Testis (tissue), 3 donors: Measurements from ENCODE around the gene GSC2. TPM values are rescaled to one million over a fixed set of nuclear protein-coding genes. Genes with fewer than 3 reads are reported as not detected.

Source experiments
- DNase-seq: peaks from one replicate; pipeline ENCODE4 v3.0.0-alpha.2; 2019
- H3K27ac ChIP-seq, 2 donors: fragments of 200-600 bp; sonication (generic); one replicate each; pipeline ENCODE4 v1.5.1; 2019
- H3K27me3 ChIP-seq: fragments of 200-600 bp; sonication (generic); one replicate; pipeline ENCODE4 v1.5.1; 2019
- H3K36me3 ChIP-seq: fragments of 200-600 bp; sonication (generic); one replicate; pipeline ENCODE4 v1.5.1; 2017; ENCODE audit warnings: low read depth; ENCODE audit errors: missing control alignments
- H3K4me1 ChIP-seq: fragments of 200-600 bp; sonication (generic); one replicate; pipeline ENCODE4 v1.5.1; 2019
- H3K4me3 ChIP-seq, 2 donors: fragments of 200-600 bp; sonication (generic); one replicate each; pipeline ENCODE4 v1.5.1; 2017 to 2019
- H3K9me3 ChIP-seq: fragments of 200-600 bp; sonication (generic); one replicate; pipeline ENCODE4 v1.5.1; 2017
- POLR2A ChIP-seq: fragments of 450-650 bp; IDR thresholded peaks from one replicate; pipeline ENCODE4 v1.6.1; 2017; ENCODE audit warnings: antibody characterized with exemption, mild to moderate bottlenecking, moderate library complexity
- WGBS, 2 donors: methylation state at CpG; one replicate each; pipeline ENCODE4 v1.1.5; 2018; 5-methylcytosine and 5-hydroxymethylcytosine counted together
- intact Hi-C: fragments of 100-400 bp; cut with DNase I; formaldehyde crosslinking; loops from one replicate; pipeline ENCODE4 v1.15.1; 2023; ENCODE audit warnings: low total_unique reads
- polyA plus RNA-seq: library from polyadenylated mRNA; stranded (reverse); fragments of 350-450 nt; fragmentation: Illumina TruSeq; extraction: RNeasy Lipid Tissue Mini Kit (QIAGEN cat#74804); gene quantifications from one replicate; pipeline ENCODE4 v1.2.3, GENCODE V29; 2014; ENCODE audit warnings: low read depth, low replicate concordance; ENCODE audit not compliant: insufficient read depth
- total RNA-seq, 2 donors: library from RNA; depleted of rRNA; stranded (reverse); fragments of >200 nt; gene quantifications; one replicate each; pipeline ENCODE4 v1.2.3, GENCODE V29; 2016
- TF ChIP-seq, protein P1 (sequence below), 3 experiments: fragments of 450-650 bp in 2 of 3; fragments of 200-600 bp in 1 of 3; sonication (generic) in 1 of 3; IDR thresholded peaks; one replicate each; pipeline ENCODE4 v1.5.1; 2016 to 2019; ENCODE audit warnings: antibody characterized with exemption in 3 of 3, mild to moderate bottlenecking in 2 of 3, moderate library complexity in 1 of 3

The GSC2 gene
- total and polyA plus RNA-seq, 3 donors from 2014 or later, result 2.3 to 16.0 (median 15.3) TPM

DNA sequence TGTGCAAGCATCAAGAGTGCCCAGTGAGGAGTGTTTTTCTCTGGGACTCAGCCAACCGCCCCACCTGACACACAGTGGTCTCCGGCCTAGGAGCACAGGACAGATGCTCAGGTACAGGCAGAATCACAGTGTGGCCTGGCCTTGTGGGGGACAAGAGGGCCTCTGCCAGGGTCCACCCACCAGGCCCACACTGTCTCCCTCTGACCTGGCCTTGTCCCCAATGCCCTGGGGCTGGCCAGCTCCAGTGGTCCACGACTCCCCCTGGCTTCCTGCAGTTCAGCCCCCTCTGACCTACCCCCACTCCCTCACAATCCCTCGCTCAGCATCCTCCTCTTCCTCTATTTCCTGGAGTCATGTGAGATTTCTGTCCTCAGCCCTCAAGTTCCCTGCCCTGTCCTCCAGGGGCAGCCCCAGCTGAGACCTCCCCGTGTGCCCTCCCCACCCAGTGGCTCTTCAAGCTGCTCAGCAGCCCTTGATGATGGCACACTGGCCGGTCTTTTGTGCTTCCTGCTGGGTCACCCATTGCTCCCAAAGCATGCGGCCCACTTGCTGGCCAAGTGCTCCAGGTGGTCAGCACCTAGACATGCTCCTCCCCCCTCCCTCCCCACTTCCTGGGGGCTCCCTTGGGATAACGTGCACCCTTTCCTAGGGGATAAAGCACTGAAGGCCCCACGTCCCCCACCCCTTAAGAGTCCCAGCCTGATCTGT is 17.2 kb downstream of the GSC2 start:
- Histone ChIP-seq H3K9me3 (no peaks in the 10 kb centered on the region), H3K4me3 (no peak overlapping the region), H3K4me1 (peaks cover 5% of the 10 kb centered on the region), H3K27me3 (no peaks in the 10 kb centered on the region), H3K36me3 (no peaks in the 10 kb centered on the region), H3K27ac (no peak overlapping the region)
- intact Hi-C loops, result loop anchor here (10.0 kb wide), 1 partner anchor 502 kb away; no protein-coding TSS in a partner anchor
- 92 to 96% methylated on average over 6 to 9 of the region's 9 CpGs for WGBS, 2 donors
- DNase-seq, result no peak
- TF ChIP-seq POLR2A, result no peak
- TF ChIP-seq, protein P1, sequence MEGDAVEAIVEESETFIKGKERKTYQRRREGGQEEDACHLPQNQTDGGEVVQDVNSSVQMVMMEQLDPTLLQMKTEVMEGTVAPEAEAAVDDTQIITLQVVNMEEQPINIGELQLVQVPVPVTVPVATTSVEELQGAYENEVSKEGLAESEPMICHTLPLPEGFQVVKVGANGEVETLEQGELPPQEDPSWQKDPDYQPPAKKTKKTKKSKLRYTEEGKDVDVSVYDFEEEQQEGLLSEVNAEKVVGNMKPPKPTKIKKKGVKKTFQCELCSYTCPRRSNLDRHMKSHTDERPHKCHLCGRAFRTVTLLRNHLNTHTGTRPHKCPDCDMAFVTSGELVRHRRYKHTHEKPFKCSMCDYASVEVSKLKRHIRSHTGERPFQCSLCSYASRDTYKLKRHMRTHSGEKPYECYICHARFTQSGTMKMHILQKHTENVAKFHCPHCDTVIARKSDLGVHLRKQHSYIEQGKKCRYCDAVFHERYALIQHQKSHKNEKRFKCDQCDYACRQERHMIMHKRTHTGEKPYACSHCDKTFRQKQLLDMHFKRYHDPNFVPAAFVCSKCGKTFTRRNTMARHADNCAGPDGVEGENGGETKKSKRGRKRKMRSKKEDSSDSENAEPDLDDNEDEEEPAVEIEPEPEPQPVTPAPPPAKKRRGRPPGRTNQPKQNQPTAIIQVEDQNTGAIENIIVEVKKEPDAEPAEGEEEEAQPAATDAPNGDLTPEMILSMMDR (IDR thresholded peaks at IDR 0.05), result no peak

DNA sequence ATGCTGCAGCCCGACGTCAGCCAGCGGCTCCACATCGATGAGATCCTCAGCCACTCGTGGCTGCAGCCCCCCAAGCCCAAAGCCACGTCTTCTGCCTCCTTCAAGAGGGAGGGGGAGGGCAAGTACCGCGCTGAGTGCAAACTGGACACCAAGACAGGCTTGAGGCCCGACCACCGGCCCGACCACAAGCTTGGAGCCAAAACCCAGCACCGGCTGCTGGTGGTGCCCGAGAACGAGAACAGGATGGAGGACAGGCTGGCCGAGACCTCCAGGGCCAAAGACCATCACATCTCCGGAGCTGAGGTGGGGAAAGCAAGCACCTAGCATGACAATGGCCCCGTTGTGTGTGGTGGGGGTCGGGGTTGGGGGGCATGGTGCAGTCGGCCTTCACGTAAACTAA is 17.9 kb downstream of the GSC2 start:
- H3K36me3 ChIP-seq, result no peaks in the 10 kb centered on the region
- intact Hi-C loops, result loop anchor here (10.0 kb wide), 1 partner anchor 503 kb away; no protein-coding TSS in a partner anchor
- TF ChIP-seq POLR2A, result no peak
- TF ChIP-seq, protein P1 (IDR thresholded peaks at IDR 0.05), result no peak
- H3K4me1 ChIP-seq, result peaks cover 5% of the 10 kb centered on the region
- DNase-seq, result no peak
- no peaks in the 10 kb centered on the region for H3K27me3 ChIP-seq
- H3K9me3 ChIP-seq, result no peaks in the 10 kb centered on the region
- no peak overlapping the region for H3K27ac ChIP-seq
- 91 to 95% methylated on average over 11 to 20 of the region's 20 CpGs for WGBS, 2 donors
- H3K4me3 ChIP-seq, result no peak overlapping the region

DNA sequence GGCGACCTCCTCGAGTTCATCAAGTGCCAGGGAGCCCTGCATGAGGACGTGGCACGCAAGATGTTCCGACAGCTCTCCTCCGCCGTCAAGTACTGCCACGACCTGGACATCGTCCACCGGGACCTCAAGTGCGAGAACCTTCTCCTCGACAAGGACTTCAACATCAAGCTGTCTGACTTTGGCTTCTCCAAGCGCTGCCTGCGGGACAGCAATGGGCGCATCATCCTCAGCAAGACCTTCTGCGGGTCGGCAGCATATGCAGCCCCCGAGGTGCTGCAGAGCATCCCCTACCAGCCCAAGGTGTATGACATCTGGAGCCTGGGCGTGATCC is 18.4 kb downstream of the GSC2 start:
- no peaks in the 10 kb centered on the region for H3K9me3 ChIP-seq
- 95 to 96% methylated on average over 15 to 19 of the region's 19 CpGs for WGBS, 2 donors
- peaks cover 5% of the 10 kb centered on the region for H3K4me1 ChIP-seq
- no peak overlapping the region for H3K4me3 ChIP-seq
- H3K27ac ChIP-seq, result no peak overlapping the region
- H3K27me3 ChIP-seq, result no peaks in the 10 kb centered on the region
- DNase-seq, result no peak
- intact Hi-C loops, result loop anchor here (10.0 kb wide), 1 partner anchor 503 kb away; no protein-coding TSS in a partner anchor
- TF ChIP-seq, protein P1 (IDR thresholded peaks at IDR 0.05), result no peak
- TF ChIP-seq POLR2A, result no peak
- no peaks in the 10 kb centered on the region for H3K36me3 ChIP-seq

DNA sequence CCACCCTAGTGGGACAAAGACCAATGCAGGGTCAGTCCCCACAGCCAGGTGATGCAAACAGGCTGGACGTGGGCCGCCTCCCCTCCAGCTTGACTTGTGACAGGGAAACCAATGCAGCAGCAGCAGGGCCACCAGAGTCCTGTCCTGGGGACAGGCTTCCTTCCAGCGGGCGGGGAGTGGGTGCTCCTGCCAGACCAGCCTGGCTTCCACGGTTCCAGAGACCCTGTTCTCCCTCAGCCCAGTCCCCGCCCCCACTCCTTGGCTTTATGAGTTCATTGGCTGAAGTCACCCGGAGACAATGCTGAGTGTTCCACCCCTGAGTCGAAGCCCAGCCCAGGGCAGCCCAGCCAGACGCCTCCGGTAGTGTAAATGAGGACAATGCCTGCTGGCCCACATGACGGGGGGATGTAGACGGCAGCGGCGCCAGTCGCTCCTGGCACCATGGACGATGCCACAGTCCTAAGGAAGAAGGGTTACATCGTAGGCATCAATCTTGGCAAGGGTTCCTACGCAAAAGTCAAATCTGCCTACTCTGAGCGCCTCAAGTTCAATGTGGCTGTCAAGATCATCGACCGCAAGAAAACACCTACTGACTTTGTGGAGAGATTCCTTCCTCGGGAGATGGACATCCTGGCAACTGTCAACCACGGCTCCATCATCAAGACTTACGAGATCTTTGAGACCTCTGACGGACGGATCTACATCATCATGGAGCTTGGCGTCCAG is 19.0 kb downstream of the GSC2 start, which contains the start of gene TSSK2:
Gene TSSK2 (plus strand): TSS at position 350 of the 726 bp plus-strand sequence. CDS start 92 bp downstream, at position 442.
- 88 to 97% methylated on average over 12 to 27 of the region's 27 CpGs for WGBS, 2 donors
- Histone ChIP-seq H3K9me3 (no peaks in the 10 kb centered on the region), H3K36me3 (no peaks in the 10 kb centered on the region), H3K4me1 (peaks cover 5% of the 10 kb centered on the region), H3K27ac (no peak within 1 kb of the TSS), H3K4me3 (no peak within 1 kb of the TSS), H3K27me3 (no peaks in the 10 kb centered on the region)
- no peak for TF ChIP-seq POLR2A
- TF ChIP-seq, protein P1 (IDR thresholded peaks at IDR 0.05), result no peak
- no peak for DNase-seq
- intact Hi-C loops, result loop anchor here (10.0 kb wide), 1 partner anchor 504 kb away; no protein-coding TSS in a partner anchor
